Measurements from ENCODE around the gene OR10A2.
A peak's percentile ranks its signal among the peaks of the same experiment; 100 is the strongest.
"Not testable (repeated sequence)": the region's sequence is repeated elsewhere in the genome, so short reads cannot be mapped to it uniquely, and the experiment has no call there.

The OR10A2 gene

GRCh38 chr11:6862961-6863360, at the start of gene OR10A2:
TSS of gene OR10A2 (plus strand) at chr11:6863057. CDS start at chr11:6869755, 6,698 bp downstream.
- peak; percentile 39 for DNase-seq (ENCODE audit: low spot score)

- no peak for DNase-seq (ENCODE audit: low spot score)
Observed at GRCh38 chr11:6813656-6814055, 49.2 kb upstream of the OR10A2 start.

- no peak for DNase-seq (ENCODE audit: low spot score)
Observed at GRCh38 chr11:6817694-6818093, 45.2 kb upstream of the OR10A2 start.

- DNase-seq (ENCODE audit: low spot score) = no peak
Observed at GRCh38 chr11:6818967-6819366, 43.9 kb upstream of the OR10A2 start.

- DNase-seq (ENCODE audit: low spot score) = no peak
Observed at GRCh38 chr11:6824136-6824823, 38.6 kb upstream of the OR10A2 start.

GRCh38 chr11:6825231-6825744, 37.6 kb upstream of the OR10A2 start:
- DNase-seq (ENCODE audit: low spot score) = no peak

- no peak for DNase-seq (ENCODE audit: low spot score)
Observed at GRCh38 chr11:6828103-6828502, 34.8 kb upstream of the OR10A2 start.

- no peak for DNase-seq (ENCODE audit: low spot score)
Observed at GRCh38 chr11:6833356-6833755, 29.5 kb upstream of the OR10A2 start.

GRCh38 chr11:6834021-6834420, 28.8 kb upstream of the OR10A2 start:
- no peak for DNase-seq (ENCODE audit: low spot score)

GRCh38 chr11:6841694-6842093, 21.2 kb upstream of the OR10A2 start:
- DNase-seq (ENCODE audit: low spot score) = no peak

GRCh38 chr11:6843670-6844069, 19.2 kb upstream of the OR10A2 start:
- DNase-seq (ENCODE audit: low spot score) = no peak

GRCh38 chr11:6844356-6844755, 18.5 kb upstream of the OR10A2 start:
- DNase-seq (ENCODE audit: low spot score) = no peak

GRCh38 chr11:6845383-6845782, 17.5 kb upstream of the OR10A2 start, which contains the start of gene OR10A5:
TSS of gene OR10A5 (plus strand) at chr11:6845683. CDS start at chr11:6845683, 0 bp downstream.
- DNase-seq (ENCODE audit: low spot score) = no peak

GRCh38 chr11:6850526-6850925, 12.3 kb upstream of the OR10A2 start:
- DNase-seq (ENCODE audit: low spot score) = no peak

- DNase-seq (ENCODE audit: low spot score) = not testable (repeated sequence)
Observed at GRCh38 chr11:6854801-6855200, 8.1 kb upstream of the OR10A2 start.

GRCh38 chr11:6855971-6856541, 6.8 kb upstream of the OR10A2 start:
- DNase-seq (ENCODE audit: low spot score) = peak; percentile 20

- no peak for DNase-seq (ENCODE audit: low spot score)
Observed at GRCh38 chr11:6856871-6857270, 6.0 kb upstream of the OR10A2 start.

- DNase-seq (ENCODE audit: low spot score) = peak; percentile 26
Observed at GRCh38 chr11:6864438-6864837, 1.6 kb downstream of the OR10A2 start.

- DNase-seq (ENCODE audit: low spot score) = no peak
Observed at GRCh38 chr11:6871278-6871677, 8.4 kb downstream of the OR10A2 start.

- DNase-seq (ENCODE audit: low spot score) = no peak
Observed at GRCh38 chr11:6875761-6876160, 12.9 kb downstream of the OR10A2 start.

GRCh38 chr11:6876325-6876724, 13.5 kb downstream of the OR10A2 start, which contains the start of gene OR10A4:
TSS of gene OR10A4 (plus strand) at chr11:6876625. CDS start at chr11:6876648, 23 bp downstream.
- no peak for DNase-seq (ENCODE audit: low spot score)

- DNase-seq (ENCODE audit: low spot score) = no peak
Observed at GRCh38 chr11:6876914-6877313, 14.1 kb downstream of the OR10A2 start.

- no peak for DNase-seq (ENCODE audit: low spot score)
Observed at GRCh38 chr11:6882751-6883150, 19.9 kb downstream of the OR10A2 start.

All from AG20443 (cell line).